Sigmoid colon (tissue), 4 donors: ENCODE results near the gene SESTD1.

Experiments
- CTCF ChIP-seq, 4 experiments: fragments of 450-650 bp in 3 of 4; fragments of 200-600 bp in 1 of 4; IDR thresholded peaks; one replicate each; pipeline ENCODE4 v1.5.1; 2016 to 2019; ENCODE audit warnings: antibody characterized with exemption in 4 of 4, mild to moderate bottlenecking in 3 of 4, moderate library complexity in 2 of 4
- POLR2A ChIP-seq, 2 donors: fragments of 450-650 bp; IDR thresholded peaks; one replicate each; pipeline ENCODE4 v1.6.1; 2016; ENCODE audit warnings: antibody characterized with exemption in 2 of 2, mild to moderate bottlenecking in 2 of 2, moderate library complexity in 2 of 2
- POLR2AphosphoS5 ChIP-seq, 4 donors: sonication (generic); formaldehyde crosslinking; IDR thresholded peaks; one replicate each; pipeline ENCODE4 v1.6.1; 2017; ENCODE audit warnings: antibody characterized with exemption in 4 of 4

DNA sequence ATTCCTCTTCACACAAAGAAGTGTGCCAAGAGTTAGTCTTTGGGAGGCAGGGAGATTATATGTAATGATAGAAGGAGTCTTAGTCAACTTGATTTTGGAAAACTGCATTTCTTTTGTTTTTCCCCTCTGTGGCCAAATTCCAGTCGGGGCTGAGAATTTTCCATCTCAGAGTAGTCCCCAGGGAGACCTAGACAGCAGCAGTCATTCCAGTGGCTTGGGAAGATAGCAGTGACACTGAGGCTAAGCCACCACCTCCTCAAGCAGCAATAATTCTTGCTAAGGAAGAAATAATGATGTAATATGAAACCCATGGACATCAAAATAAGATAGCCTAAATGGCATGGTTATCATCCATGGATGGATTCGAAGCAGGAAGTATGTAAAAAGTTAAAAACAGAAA lies 193.7 kb downstream of the SESTD1 start:
- TF ChIP-seq POLR2A (IDR thresholded peaks at IDR 0.05), result no peak
- TF ChIP-seq CTCF (IDR thresholded peaks at IDR 0.05), result no peak
- TF ChIP-seq POLR2AphosphoS5 (IDR thresholded peaks at IDR 0.05), result no peak
